Lower leg skin (tissue), 3 donors: ENCODE measurements around the gene NRXN2.

Experiments
- CTCF ChIP-seq, 3 donors: fragments of 450-650 bp; IDR thresholded peaks; one replicate each; pipeline ENCODE4 v1.5.1; 2016; ENCODE audit warnings: antibody characterized with exemption in 3 of 3, mild to moderate bottlenecking in 3 of 3, moderate library complexity in 2 of 3
- POLR2A ChIP-seq, 2 donors: fragments of 450-650 bp; IDR thresholded peaks; one replicate each; pipeline ENCODE4 v1.6.1; 2016 to 2017; ENCODE audit warnings: antibody characterized with exemption in 2 of 2, mild to moderate bottlenecking in 1 of 2, moderate library complexity in 1 of 2

- TF ChIP-seq CTCF (IDR thresholded peaks at IDR 0.05), result no peak
- TF ChIP-seq POLR2A (IDR thresholded peaks at IDR 0.05), result no peak
These were observed 36.4 kb downstream of the NRXN2 start for GRCh38 chr11:64686466-64687170.
